Umbilical cord (tissue), 2 donors: ENCODE data around the gene BMPR2. TPM values are rescaled to one million over a fixed set of nuclear protein-coding genes. Genes with fewer than 3 reads are reported as not detected.
"Not testable (repeated sequence)": the region's sequence is repeated elsewhere in the genome, so short reads cannot be mapped to it uniquely, and the experiment has no call there.

Experiments
- DNase-seq: peaks from one replicate; pipeline ENCODE4 v3.0.0-alpha.2; 2015; ENCODE audit warnings: low spot score
- total RNA-seq: library from RNA; depleted of rRNA; stranded (reverse); fragments of >200 nt; gene quantifications from one replicate; pipeline ENCODE4 v1.2.3, GENCODE V29; 2014; ENCODE audit warnings: low replicate concordance; ENCODE audit not compliant: insufficient read depth

Gene BMPR2
- total RNA-seq, 1 donor from 2014 or later: 37.6 TPM

DNA sequence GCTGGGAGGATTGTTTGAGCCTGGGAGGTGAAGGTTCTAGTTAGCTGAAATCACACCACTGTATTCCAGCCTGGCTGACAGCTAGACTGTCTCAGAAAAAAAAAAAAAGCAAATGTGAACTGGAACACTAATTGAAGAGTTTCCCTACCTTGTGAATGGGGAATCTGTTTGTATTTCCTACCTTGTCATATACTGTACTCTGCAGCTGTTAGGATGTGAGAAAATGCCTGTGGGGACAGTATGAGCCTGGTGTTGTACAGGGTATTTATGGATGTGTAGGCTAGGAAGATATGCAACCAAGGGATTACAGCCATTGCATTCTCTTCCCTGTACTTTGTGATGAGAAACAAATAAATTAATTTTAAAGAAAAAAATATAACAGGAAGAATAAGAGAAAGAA, 145.3 kb downstream of the BMPR2 start:
- no peak for DNase-seq

DNA sequence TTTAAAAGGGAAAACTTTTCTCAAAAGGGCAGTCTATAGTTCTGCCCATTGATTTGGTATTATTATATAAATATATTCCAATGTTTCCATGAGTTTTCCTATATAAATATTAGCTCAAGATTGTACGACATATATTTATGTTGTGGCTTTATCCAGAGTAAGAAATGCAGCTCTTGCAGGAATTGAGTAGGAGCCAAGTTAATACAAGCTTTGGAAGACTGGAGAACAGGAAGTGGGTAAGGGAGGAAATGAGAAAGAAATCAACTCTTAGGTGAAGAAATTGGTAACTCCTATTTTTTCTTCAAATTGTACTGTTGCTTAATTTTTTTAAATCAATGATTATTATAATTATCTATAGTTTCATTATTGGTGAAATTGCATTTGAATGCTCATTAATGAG, 153.3 kb downstream of the BMPR2 start:
- peak; percentile 31 for DNase-seq

DNA sequence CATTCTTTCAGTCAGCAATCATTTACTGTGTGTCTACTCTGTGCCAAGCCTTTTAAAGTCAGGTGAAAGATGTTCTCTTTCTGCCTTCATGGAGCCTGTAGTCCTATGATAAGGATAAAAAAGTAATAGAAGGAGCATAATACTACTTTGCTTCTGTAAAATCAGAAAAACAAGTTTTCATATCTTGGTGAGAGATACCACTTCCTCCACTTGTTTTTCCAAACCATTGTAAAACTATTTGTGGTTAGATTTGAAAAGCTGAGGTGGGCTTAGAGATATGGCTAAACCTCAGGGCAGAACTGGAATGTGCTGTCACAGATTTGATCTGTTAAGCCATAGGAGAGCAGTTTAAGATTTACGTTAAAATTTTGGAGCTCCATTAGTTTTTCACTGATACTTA, 153.9 kb downstream of the BMPR2 start:
- DNase-seq: no peak

GRCh38 chr2:202535290-202535689, 159.2 kb downstream of the BMPR2 start:
- not testable (repeated sequence) for DNase-seq

- peak; percentile 22 for DNase-seq
These were observed 165.0 kb downstream of the BMPR2 start for GRCh38 chr2:202541137-202541536.

GRCh38 chr2:202542142-202542541, 166.0 kb downstream of the BMPR2 start:
- DNase-seq: peak; percentile 90

GRCh38 chr2:202545523-202545922, 169.4 kb downstream of the BMPR2 start:
- DNase-seq: no peak

GRCh38 chr2:202545931-202546330, 169.8 kb downstream of the BMPR2 start:
- DNase-seq: no peak

GRCh38 chr2:202546499-202547141, 170.5 kb downstream of the BMPR2 start:
- DNase-seq: not testable (repeated sequence)

- no peak for DNase-seq
These were observed 172.1 kb downstream of the BMPR2 start for GRCh38 chr2:202548240-202548639.

GRCh38 chr2:202551000-202551399, 174.9 kb downstream of the BMPR2 start:
- DNase-seq: not testable (repeated sequence)

DNA sequence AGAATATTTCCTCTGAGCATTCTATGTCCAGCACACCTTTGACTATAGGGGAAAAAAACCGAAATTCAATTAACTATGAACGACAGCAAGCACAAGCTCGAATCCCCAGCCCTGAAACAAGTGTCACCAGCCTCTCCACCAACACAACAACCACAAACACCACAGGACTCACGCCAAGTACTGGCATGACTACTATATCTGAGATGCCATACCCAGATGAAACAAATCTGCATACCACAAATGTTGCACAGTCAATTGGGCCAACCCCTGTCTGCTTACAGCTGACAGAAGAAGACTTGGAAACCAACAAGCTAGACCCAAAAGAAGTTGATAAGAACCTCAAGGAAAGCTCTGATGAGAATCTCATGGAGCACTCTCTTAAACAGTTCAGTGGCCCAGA, 179.2 kb downstream of the BMPR2 start:
- no peak for DNase-seq

DNA sequence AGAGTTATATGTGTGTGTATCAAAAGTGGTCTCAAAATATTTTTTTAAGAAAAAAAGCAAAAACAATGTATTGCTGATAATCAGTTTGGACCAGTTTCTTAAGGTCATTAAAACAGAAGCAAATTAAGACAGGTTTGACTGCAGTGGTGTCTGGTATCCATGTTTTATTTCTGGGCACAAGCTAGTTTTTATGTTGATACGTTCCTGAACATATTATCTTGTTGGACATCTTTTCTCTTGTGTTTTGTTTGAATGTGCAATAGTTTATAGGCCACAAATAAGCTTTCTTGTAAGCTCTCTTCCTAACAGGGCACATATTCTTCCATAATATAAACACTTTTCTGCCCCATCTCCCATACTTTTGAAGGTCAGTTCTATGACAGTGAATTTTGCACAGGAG, 184.1 kb downstream of the BMPR2 start:
- DNase-seq: no peak

GRCh38 chr2:202564226-202564625, 188.1 kb downstream of the BMPR2 start:
- no peak for DNase-seq

GRCh38 chr2:202566286-202566685, 190.2 kb downstream of the BMPR2 start:
- no peak for DNase-seq

DNA sequence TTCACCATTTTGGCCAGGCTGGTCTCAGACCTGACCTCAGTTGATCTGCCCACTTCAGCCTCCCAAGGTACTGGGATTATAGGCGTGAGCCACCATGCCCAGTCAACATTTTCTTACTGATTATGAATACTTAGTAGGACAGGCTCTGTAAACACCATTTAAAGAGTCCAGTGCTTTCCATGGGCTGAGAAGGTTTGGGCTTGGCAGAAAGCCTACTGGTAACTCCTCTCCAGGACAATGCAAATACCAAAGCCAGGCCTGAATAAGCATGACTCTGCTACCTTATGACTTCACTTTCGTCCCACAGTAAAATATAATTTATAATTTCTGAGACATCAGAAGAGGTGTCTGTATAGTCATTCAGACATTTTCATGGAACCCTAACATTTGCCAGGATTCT, 198.4 kb downstream of the BMPR2 start:
- DNase-seq: no peak

- not testable (repeated sequence) for DNase-seq
These were observed 199.1 kb downstream of the BMPR2 start for GRCh38 chr2:202575194-202575593.

DNA sequence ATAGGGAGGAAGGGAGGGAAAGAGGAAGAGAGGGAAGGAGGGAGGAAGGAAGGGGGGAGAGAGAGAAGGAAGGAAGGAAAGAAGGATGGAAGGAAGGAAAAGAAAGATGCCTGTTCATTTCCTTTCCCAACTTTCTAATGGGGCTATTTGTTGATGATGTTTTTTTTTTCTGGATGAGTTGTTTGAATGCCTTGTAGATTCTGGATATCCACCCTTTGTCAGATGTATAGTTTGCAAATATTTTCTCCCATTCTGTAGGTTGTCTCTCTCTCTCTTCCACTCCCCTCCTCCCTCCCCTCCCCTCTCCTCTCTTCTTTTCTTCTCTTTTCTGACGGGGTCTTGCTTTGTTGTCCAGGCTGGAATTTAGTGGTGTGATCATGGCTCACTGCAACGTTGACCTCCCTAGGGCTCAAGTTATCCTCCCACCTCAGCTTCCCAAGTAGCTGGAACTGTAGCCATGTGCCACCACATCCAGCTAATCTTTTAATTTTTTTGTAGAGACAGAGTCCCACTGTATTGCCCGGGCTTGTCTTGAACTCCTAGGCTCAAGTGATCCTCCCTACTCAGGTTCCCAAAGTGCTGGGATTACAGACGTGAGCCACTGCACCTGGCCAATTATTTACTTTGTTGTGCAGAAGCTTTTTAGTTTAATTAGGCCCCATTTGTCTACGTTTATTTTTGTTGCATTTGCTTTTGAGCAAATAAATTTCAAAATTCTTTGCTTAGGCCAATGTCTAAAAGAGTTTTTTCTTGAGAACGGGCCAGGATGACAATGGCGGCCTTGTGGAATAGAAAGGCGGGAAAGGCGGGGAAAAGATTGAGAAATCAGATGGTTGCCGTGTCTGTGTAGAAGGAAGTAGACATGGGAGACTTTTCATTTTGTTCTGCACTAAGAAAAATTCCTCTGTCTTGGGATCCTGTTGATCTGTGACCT, 201.4 kb downstream of the BMPR2 start:
- no peak for DNase-seq

- not testable (repeated sequence) for DNase-seq
These were observed 206.7 kb downstream of the BMPR2 start for GRCh38 chr2:202582846-202583245.

- DNase-seq: no peak
These were observed 207.6 kb downstream of the BMPR2 start for GRCh38 chr2:202583709-202584219.

GRCh38 chr2:202588647-202589581, 212.8 kb downstream of the BMPR2 start:
- DNase-seq: peak; percentile 83

- DNase-seq: no peak
These were observed 213.4 kb downstream of the BMPR2 start for GRCh38 chr2:202589582-202589949.
